HG02870 (cell line): Measurements from ENCODE around the gene SCAP.
A peak's percentile ranks its signal among the peaks of the same experiment; 100 is the strongest.
"Not testable (repeated sequence)": the region's sequence is repeated elsewhere in the genome, so short reads cannot be mapped to it uniquely, and the experiment has no call there.

Experiments
- ATAC-seq: cut with Tn5 transposase; IDR thresholded peaks from one replicate; pipeline ENCODE4 v1.9.1; 2021; ENCODE audit warnings: mild to moderate bottlenecking, moderate library complexity; ENCODE audit not compliant: unreplicated experiment

SCAP gene

DNA sequence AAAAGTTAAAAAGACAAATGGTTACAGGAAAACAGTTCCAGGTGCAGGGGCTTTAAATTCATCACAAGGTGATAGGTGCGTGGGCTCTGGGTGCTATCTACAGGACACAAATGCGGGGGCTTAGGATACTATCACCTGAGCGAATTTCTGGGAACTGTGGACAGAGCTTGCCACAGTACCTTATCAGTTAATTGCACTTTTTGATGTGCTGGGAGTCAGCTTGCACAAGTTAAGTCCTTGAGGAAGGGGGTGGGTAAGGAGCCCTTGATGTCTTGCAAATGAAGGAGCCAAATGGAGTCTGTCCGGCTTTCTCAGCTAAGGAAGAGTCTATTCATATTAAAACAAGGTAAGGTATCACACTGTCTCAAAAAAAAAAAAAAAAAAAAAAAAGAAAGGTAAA, 6.0 kb upstream of the SCAP start:
- ATAC-seq: not testable (repeated sequence)

DNA sequence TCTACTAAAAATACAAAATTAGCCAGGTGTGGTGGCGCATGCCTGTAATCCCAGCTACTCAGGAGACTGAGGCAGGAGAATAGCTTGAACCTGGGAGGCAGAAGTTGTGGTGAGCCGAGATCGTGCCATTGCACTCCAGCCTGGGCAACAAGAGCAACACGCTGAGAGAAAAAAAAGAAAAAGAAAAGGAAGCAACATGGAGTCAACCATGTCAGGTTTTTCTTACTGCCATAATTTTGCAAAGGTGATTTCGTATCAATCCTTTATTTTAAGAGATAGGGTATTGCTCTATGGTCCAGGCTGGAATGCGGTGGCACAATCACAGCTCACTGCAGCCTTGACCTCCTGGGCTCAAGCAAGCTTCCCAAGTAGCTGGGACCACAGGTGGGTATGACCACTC, 4.5 kb upstream of the SCAP start:
- ATAC-seq: not testable (repeated sequence)

DNA sequence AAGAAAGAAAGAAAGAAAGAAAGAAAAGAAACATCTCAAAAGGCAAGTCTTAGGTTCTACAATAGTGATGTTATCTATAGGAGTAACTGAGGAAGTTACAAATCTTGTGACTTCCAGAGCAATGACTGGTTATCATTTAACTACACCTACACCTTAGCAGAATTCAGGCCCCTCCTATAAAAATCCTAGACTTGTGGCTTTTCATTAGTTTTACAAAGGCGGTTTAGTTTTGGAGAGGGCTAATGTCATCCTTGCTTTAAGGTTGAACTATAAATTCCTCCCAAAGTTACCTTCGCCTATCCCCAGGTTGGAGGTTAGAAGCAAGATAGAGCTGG, 4.1 kb upstream of the SCAP start:
- ATAC-seq: no peak

DNA sequence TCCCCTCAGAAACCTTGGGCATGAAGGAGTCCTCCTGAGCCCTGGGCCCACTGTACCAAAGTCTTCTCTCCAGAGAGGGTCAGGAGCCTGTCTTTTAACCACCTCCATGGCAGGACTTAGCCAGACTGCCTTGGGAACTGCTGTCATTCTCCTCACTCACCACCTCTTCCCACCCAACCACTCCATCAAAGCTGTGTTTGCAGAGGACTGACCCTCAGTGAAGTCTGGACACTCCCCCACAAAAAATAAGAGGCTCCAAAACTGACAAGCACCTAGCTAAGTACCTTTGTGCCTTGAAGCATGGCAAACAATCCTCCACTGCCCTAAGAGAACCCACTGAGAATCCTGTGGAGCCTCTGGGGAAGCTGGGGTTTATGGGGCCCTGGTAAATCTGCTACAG, 2.3 kb upstream of the SCAP start:
- no peak for ATAC-seq

DNA sequence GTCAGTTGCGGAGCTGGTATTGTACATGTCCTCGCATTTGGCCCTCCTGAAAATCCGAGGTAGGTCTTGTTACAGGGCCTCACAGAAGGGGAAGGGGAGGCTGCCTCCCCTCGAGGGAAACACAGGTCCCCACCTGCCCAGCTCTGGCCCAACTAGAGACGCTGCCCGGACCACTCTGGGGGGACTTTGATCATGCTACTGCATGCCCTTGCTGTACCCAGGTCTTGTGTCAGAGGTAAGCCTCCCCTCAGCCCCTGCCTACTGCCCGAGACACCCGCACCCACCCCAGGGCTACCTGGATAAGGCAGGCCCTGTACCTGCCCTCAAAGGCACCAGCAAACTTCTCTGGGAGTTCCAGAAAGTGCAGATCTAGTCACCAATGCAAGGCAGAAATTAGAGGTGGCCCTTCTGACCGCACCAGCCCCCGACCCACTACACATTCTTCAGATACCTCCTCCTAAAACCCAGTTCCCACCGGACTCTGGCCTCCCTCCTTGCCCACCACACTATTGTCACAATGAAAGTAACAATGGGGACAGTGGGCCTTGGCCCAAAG, 981 bp upstream of the SCAP start:
- ATAC-seq: no peak

DNA sequence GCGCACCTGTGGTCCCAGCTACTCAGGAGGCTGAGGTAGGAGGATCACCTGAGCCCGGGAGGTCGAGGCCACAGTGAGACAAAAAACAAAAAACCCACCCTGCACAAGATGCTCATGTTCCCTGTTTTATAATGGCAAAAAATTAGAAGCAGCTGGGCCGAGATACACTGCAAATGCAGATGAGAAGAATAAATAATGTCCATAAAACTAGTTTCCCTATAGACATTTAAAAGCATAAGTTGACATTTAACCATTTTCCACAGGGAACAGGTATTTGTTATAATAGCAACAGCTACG, 537 bp upstream of the SCAP start:
- peak; percentile 6 for ATAC-seq

DNA sequence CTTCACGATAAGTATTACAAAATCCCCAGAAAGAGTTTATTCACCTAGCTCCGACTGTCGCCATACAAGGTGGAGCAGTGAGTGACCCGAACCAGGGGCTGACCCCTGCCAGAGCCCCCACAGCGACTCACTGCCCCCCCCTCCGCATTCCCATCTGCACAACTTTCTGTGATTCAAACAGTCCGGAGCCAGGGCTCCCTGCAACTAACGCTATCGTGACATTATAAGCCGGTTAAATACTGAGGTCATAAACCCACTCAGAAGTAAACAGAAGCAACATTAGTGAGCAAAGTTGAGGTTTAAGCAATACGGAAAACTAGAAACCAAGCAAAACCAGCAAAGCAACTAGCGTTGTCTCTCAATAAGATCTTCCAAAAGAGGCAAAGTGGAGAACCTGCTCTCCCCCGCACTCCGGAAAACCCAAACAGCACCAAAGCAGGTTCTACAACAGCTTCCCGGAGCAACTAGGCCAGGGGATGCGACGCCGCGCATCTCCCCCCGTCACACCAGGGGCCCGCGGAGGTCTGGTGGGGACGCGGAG, 642 bp downstream of the SCAP start:
- ATAC-seq: peak; percentile 5

DNA sequence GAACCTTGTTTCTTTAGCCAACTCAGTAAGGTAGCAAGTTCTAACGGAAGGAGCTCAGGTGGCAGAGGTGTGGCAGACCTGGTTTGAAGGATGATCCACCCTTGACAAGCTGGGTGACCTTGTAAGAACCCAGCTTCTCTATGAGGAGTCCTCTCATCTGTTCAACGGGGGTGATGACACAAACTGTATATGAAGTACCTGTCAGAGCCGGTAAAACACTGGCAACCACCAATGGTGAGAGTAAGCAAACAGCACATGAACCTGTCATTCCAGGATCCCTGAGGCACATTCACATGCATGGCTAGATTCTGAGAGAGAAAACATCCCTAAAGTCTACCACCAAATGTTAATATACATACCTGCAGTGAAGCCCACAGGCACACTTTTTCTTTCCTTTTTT, 2.4 kb downstream of the SCAP start:
- no peak for ATAC-seq

DNA sequence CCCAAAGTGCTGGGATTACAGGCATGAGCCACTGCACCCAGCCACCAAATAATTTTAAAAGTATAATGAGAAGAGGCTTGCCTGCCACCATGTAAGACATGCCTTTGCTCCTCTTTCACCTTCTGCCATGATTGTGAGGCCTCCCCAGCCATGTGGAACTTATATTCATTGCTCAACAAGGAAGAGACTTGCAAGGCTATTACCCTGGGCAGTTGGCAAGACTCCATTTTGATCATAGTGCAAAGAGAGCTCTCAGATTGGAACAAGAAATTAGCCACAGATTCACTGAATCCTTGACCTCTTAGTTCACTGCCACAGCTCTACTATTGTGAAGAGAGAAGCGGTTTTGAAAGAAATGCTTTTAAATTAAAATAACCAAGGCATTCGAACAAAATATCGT, 6.1 kb downstream of the SCAP start:
- no peak for ATAC-seq

DNA sequence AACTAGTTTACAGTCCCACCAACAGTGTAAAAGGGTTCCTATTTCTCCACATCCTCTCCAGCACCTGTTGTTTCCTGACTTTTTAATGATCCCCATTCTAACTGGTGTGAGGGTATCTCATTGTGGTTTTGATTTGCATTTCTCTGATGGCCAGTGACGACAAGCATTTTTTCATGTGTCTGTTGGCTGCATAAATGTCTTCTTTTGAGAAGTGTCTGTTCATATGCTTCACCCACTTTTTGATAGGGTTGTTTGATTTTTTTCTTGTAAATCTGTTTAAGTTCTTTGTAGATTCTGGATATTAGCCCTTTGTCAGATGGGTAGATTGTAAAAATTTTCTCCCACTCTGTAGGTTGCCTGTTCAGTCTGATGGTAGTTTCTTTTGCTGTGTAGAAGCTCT, 7.4 kb downstream of the SCAP start:
- not testable (repeated sequence) for ATAC-seq

DNA sequence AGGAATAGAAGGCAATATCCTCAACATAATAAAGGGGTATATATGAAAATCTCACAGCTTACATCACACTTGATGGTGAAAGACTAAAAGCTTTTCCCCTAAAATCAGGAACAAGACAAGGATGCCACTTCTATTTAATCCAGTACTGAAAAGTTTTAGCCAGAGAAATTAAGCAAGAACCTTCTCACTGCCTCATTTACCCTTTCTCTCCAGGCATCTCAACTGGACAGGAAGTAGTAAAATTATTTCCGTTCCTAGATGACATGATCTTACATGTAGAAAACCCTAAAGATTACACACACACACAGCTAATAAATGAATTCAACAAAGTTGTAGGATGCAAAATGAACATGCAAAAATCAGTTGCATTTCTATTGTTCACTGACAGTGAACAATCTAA, 11.2 kb downstream of the SCAP start:
- no peak for ATAC-seq

DNA sequence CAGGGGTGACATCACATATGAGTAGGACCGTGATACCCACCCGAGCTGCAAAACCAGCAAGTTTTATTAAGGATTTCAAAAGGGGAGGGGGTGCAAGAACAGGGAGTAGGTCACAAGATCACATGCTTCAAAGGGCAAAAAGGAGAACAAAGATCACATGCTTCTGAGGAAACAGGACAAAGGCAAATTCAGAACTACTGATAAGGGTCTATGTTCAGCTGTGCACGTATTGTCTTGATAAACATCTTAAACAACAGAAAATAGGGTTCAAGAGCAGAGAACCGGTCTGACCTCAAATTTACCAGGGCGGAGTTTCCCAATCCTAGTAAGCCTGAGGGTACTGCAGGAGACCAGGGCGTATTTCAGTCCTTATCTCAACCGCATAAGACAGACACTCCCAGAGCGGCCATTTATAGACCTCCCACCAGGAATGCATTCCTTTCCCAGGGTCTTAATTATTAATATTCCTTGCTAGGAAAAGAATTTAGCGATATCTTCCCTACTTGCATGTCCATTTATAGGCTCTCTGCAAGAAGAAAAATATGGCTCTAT, 16.1 kb downstream of the SCAP start:
- not testable (repeated sequence) for ATAC-seq

DNA sequence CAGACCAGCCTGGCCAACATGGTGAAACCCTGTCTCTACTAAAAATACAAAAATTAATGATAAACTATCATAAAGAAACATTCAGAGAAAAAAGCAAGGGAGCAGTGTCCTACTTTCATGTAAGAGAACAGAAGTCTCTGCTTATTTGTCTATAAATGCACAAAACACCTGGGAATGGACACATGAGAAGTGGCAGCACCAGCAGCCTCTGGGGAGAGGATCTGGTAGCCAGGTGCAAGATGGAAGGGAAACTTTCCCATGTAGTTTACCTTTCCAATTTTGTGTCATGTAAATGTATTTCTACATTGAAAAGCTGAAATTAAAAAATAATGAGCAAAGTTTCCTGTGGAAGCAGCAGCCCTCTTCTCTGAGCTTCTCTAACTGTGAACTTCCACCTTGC, 18.8 kb downstream of the SCAP start:
- ATAC-seq: no peak

DNA sequence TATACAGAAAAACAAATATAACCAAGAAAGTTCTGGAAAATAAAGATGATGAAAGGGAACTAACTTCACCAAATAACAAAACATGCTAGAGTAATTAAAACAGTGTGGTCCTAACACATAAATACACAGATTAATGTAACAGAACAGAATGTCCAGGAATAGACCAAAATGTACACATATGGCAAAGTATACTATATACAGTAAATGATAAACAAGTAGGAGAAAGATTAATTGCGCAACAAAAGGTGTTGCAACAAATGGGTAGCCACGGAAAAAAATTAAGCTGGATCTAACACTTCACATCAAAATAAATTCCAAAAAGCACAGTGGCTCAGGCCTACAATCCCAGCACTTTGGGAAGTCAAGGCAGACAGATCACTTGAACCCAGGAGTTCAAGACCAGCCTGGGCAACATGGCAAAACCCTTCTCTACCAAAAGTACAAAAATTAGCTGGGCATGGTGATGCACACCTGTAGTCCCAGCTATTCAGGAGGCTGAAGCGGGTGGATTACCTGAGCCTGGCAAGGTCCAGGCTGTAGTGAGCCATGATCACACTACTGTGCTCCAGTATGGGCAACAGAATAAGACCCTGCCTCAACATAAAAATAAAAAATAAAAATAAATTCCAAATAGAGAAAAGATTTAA, 19.8 kb downstream of the SCAP start:
- ATAC-seq: no peak

DNA sequence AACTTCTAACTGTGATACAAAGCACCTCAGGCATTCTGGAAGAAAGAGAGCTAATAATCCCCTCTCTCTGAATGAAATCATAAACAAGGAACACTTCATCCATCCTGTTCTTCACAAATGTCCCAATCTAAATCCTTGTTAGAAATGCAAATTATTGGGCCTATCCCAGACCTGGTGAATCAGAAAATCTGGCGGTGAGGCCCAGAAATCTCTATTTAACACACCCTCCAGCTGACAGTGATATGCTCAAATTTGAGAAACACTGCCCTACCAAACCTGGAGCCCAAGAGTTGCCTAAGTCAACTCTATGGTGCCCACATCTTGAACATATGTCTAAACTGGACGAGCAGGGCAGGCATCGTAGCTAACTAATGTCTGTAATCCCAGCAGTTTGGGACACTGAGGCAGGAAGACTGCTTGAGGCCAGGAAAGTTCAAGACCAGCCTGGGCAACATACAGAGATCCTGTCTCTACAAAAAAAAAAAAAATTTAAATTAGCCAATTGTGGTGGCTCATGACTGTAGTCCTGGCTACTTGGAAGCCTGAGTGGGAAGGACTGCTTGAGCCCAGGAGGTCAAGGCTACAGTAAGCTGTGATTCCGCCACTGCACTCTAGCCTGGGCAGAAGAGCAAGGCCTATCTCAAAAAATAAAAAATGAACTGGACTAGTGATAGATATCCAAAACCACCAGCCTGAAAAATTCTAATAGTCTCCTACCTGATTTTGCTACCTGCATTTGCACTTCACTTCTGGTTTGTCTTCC, 23.1 kb downstream of the SCAP start:
- ATAC-seq: no peak

DNA sequence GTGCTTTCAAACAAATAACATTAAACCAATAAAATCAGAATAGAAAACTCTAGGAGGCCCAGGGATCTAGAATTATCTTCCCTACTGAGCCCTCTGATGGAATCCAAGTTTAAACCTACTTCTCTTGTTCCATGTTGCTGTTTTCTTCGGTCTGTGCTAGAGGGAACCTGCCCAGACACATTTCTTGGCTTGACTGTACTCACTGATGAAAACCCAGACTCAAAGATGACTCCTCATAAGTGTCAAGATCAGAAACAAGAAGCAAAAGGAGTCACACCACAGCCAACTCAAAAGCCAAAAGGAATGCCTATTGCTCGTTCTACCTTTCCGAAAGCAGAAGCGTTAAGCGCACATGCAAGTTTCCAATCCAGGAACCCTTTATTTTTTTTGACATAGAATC, 31.6 kb downstream of the SCAP start:
- no peak for ATAC-seq

DNA sequence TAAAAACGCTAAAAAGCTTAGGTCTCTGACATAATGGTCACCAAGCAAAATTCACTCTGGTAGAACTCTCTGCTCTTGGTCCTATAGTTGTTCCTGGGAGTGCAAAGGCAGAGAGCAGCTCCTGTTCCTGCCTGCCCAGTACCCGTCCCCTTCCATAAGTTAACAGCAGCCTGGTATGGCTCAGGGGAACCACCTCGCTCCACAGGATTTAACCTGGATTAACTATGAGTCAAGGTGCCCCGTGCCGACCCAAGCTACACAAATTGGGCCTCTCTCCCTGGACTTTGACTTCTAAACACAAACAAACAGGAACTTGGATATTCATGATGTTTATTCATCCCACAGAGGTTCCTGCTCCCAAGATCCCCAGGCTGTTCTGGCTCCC, 32.1 kb downstream of the SCAP start:
- ATAC-seq: no peak

DNA sequence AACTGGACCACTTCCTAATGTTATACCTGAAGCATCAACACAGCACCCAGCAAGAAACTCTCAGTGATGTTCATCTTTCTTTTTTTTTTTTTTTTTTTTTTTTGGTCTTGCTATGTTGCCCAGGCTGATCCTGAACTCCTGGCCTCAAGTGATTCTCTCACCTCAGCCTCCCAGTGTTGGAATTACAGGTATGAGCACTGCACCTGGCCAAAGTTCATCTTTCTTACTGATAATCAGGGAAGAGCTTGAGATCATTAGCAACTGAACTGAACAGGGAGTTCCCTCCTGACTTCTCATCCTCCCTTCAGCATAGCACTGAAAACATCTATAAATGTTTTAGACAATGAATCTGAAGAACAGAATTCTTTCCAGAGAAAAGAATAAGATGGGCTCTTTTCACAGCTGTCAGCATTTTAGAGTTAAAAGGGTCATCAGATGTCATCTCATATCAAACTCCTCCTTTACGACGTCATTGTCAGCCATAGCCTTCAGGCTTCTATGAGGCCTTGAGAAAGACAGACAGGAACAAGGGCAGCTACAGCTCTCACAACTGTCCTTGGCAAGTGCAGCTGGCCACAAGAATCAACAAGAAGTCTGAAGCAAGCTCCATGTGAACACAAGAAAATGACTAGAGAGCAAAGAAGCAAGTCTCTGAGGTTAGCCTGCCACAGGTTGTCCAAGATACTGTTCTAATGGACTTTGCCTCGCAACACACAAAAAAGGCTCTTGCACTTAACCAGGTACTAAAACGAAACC, 33.8 kb downstream of the SCAP start:
- ATAC-seq: no peak

DNA sequence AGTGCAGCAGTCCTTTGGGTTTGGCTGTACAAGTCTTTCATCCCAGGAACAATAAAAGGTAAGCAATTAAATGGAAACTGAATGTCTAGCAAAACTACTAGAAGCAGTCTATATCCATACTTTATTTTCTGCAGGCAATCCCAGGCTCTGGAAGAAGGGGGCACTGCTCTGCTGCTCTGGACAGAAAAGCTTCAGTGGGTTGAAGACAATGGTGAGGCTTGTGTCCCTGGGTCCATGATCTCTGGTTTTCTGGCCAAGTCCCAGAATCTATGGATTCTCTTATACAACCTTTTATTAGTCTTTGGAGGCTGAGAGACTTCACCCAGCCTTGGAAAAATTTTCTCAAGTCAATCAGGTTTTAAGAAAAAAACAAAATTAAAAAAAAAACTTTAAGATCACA, 35.6 kb downstream of the SCAP start:
- no peak for ATAC-seq

DNA sequence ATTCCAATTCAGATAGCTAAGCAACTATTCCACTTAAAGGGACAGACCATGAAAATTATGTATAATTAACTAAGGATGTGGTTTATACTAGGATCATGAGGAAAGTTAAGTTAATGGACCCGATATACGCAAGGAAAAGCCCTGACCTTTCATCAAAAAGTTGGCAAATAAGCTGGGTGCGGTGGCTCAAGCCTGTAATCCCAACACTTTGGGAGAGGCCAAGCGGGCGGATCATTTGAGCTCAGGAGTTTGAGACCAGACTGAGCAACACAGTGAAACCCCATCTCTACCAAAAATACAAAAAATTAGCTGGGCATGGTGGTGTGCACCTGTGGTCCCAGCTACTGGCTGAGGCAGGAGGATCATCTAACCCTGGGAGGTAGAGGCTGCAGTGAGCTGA, 39.6 kb downstream of the SCAP start:
- no peak for ATAC-seq

DNA sequence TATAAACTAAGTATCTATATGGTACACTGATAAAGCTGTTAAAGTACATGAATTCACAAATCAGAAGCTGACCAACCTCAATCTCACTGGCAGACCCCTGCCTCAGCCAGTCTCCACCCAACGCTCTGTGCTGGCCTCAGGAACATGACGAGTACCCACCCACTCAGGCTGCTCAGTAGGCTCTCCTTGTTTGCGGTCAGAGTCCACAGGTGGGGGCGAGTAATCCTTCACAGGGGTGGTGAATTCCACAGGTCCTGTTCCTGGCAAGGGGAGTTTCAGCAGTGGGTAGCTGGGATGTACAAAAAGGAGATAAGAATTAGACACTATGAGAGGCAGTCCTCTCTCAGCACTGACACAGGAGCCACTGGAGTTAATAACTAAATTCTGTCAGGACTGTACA, 40.9 kb downstream of the SCAP start:
- no peak for ATAC-seq

DNA sequence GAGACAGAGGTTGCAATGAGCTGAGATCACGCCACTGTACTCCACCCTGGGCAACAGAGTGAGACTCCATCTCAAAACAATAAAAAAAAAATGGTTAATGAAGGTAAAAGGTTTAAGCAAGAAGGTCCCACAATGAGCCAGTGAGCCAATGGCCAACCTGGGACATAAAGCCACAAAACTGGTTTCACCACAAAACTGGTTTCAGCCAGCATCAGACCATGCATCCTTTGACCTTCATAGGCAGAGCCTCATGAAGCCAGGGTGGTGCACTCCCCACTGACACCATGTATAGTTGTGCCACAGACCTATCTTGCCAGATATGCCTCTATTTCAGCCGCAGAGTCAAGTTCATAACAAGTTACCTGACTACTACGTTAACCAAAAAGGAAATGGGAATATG, 41.9 kb downstream of the SCAP start:
- ATAC-seq: no peak
